Stimulated activated CD4-positive, alpha-beta T cell treated with anti-CD3 and anti-CD28 coated beads, TNF-alpha, amount 100 ng/mL, for 4 hours (primary cell): ENCODE data around the gene ZNF557.
A peak's percentile ranks its signal among the peaks of the same experiment; 100 is the strongest.
"Not testable (repeated sequence)": the region's sequence is repeated elsewhere in the genome, so short reads cannot be mapped to it uniquely, and the experiment has no call there.

Source experiments
- DNase-seq, 3 experiments: peaks; one replicate each; pipeline ENCODE4 v3.0.0-alpha.2; 2020; ENCODE audit warnings: low read depth in 3 of 3

The ZNF557 gene

DNA sequence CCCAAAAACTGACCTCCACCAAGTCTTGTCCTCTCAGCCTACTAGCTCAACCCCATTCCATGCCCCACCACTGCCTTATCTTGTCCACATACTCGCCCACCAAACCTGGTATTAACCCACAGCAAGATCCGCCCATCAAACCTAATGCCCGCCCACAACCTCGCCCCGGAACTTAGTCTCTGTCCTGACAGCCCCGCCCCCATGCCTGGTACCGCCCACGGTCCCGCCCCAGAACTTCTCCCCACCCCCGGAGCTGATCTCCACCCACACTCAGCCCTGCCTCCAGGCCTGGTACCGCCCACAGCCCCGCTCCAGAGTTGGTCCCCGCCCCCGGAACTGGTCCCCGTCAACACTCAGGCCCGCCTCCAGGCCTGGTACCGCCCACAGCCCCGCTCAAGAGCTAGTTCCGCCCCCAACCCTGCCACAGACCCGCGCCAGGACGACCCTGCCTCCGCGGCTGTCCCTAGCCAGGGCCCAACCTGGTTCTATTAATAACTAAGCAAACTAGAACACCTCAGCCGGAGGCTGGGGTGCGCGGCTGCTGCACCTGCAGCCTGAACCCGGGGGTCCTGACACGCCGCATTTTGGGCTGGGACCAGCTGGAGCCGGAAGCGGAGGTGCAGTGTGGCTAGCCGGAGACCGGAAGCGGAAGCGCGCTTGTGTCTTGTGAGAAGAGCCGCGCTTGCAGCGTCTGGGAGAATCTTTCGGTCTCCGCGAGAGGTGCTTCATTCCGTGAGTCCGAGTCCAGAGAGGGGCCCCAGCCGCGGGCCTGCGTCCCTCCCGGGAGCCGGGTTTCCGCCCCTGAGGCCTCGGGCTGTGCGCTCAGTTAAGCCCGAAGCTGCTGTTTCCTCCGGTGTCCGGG lies at the start of gene ZNF557:
Gene ZNF557, plus strand, starts transcription at position 662 of the 862 bp plus-strand sequence. CDS start 5,372 bp downstream, outside the sequence.
- DNase-seq: peak; percentile 98 to 99 (median 99)

DNA sequence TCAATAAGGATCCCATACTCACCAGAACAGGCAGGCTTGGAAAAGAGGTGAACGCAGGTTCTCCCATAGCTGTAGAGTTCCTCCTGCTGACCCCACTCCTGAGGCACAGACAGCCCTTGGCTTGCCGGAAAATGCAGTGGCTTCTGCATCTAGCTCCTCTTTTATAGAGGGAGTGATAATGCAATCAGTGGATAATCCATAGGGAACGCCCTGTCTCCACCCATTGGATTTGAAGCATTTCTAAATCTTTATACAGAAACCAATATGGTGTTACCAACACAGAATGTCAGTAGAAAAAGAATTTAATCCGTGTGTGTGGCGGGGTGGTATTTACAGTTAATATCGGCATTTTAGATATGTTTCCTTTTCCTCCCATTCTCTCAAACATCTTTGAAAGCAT lies 48.2 kb upstream of the ZNF557 start, which contains the start of gene MBD3L2B:
Gene MBD3L2B, minus strand, starts transcription at position 101 of the 400 bp plus-strand sequence. Its CDS starts 34 bp downstream, at position 67.
- DNase-seq: not testable (repeated sequence)

DNA sequence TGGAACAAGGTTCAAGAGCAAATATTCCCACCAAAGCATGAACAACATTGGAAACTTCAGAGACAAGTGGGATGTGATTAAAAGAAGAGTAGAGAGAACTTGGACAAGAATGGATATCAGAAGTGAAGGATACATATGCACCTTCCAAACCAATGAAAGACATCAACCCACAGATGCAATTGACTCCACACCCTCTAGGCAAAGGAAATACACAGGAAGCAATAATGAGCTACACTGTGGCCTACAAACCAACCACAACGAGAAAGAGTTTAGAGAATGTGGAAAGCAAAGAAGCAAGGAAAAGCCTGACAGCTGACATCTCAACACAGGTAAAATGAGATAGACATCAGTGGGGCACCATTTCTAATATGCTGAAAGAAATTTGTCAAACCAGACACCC lies 40.7 kb upstream of the ZNF557 start:
- DNase-seq: not testable (repeated sequence)

DNA sequence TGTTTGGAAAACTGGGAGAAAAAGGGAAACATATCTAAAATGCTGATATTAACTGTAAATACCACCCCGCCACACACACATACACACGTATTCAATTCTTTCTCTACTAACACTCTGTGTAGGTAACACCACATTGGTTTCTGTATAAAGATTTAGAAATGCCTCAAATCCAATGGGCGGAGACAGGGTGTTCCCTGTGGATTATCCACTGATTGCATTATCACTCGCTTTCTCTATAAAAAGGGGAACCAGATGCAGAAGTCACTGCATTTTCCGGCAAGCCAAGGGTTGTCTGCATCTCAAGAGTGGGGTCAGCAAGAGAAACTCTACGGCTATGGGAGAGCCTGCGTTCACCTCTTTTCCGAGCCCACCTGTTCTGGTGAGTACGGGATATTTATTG lies 39.2 kb upstream of the ZNF557 start, which contains the start of gene MBD3L5:
Gene MBD3L5, plus strand, starts transcription at position 301 of the 400 bp plus-strand sequence. Its CDS starts 34 bp downstream, at position 335.
- not testable (repeated sequence) for DNase-seq

DNA sequence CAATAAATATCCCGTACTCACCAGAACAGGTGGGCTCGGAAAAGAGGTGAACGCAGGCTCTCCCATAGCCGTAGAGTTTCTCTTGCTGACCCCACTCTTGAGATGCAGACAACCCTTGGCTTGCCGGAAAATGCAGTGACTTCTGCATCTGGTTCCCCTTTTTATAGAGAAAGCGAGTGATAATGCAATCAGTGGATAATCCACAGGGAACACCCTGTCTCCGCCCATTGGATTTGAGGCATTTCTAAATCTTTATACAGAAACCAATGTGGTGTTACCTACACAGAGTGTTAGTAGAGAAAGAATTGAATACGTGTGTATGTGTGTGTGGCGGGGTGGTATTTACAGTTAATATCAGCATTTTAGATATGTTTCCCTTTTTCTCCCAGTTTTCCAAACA lies 29.4 kb upstream of the ZNF557 start, which contains the start of gene MBD3L4:
Gene MBD3L4, minus strand, starts transcription at position 101 of the 400 bp plus-strand sequence. Its CDS starts 35 bp downstream, at position 66.
- not testable (repeated sequence) for DNase-seq

DNA sequence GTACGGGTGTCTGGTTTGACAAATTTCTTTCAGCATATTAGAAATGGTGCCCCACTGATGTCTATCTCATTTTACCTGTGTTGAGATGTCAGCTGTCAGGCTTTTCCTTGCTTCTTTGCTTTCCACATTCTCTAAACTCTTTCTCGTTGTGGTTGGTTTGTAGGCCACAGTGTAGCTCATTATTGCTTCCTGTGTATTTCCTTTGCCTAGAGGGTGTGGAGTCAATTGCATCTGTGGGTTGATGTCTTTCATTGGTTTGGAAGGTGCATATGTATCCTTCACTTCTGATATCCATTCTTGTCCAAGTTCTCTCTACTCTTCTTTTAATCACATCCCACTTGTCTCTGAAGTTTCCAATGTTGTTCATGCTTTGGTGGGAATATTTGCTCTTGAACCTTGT lies 27.9 kb upstream of the ZNF557 start:
- not testable (repeated sequence) for DNase-seq

DNA sequence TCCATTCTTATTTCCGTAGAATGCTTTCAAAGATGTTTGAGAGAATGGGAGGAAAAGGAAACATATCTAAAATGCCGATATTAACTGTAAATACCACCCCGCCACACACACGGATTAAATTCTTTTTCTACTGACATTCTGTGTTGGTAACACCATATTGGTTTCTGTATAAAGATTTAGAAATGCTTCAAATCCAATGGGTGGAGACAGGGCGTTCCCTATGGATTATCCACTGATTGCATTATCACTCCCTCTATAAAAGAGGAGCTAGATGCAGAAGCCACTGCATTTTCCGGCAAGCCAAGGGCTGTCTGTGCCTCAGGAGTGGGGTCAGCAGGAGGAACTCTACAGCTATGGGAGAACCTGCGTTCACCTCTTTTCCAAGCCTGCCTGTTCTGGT lies 20.5 kb upstream of the ZNF557 start, which contains the start of gene MBD3L2:
Gene MBD3L2, plus strand, starts transcription at position 301 of the 400 bp plus-strand sequence. Its CDS starts 53 bp downstream, at position 354.
- DNase-seq: not testable (repeated sequence)

DNA sequence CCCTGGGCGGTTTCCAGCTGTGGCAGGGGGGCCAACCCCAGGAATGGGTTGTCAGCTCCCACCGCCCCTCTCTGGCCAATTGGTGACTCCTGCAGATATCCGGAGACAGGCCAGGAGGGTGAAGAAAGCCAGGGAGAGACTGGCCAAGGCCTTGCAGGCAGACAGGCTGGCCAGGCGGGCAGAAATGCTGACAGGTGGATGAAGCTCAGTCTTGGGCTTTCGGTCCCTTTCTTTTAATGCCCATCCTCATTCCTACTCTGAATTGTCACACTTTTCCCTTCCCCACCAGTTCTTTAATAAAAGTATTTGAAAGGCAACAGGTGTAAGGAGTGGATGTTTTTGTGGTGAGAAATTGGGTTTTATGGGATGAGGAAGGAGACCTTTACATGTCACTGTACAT lies 18.1 kb upstream of the ZNF557 start:
- not testable (repeated sequence) for DNase-seq

DNA sequence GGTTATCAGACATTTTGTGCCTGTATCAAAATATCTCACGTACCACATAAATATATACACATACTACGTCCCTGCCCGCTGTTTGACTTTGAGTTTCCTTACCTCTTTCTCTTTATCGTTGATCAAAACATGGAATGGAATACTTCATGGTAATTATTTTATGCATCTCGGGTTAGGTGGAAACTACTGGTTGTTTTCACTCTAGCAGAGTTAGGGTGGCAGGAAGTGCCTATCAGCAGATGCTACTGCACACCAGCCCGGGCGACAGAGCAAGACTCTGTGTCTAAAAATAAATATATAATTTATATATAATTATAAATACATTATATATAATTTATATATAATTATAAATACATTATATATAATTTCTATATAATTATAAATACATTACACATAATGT lies 16.6 kb upstream of the ZNF557 start:
- not testable (repeated sequence) for DNase-seq

DNA sequence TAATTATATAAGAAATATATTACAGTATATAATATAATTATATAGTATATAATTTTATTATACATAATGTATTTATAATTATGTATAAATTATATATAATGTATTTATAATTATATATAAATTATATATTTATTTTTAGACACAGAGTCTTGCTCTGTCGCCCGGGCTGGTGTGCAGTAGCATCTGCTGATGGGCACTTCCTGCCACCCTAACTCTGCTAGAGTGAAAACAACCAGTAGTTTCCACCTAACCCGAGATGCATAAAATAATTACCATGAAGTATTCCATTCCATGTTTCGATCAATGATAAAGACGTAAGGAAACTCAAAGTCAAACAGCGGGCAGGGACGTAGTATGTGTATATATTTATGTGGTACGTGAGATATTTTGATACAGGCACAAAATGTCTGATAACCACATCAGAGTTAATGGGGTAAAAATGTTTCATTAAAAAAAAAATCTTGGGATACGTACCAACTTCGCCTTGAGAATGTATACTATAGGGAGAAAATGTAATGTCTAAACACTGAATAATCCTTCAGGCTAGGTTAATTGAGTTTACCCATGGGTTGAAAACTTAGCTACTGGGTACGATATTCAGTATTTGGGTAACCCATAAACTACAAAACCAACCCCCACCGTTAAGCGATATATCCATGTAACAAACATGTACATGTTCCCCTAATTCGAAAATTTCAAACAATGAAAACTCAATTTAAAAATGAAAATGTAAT lies 14.7 kb upstream of the ZNF557 start:
- not testable (repeated sequence) for DNase-seq

DNA sequence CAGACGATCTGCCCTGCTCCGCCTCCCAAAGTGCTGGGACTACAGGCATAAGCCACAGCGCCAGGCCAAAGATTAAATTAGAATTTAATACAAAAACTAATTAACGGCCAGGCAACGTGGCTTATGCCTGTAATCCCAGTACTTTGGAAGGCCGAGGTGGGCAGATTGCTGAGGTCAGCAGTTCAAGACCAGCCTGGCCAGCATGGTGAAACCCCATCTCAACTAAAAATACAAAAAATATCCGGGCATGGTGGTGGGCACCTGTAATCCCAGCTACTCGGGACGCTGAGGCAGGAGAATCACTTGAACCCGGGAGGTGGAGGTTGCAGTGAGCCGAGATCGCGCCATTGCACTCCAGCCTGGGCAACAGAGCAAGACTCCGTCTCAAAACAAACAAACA lies 13.8 kb upstream of the ZNF557 start:
- not testable (repeated sequence) for DNase-seq

DNA sequence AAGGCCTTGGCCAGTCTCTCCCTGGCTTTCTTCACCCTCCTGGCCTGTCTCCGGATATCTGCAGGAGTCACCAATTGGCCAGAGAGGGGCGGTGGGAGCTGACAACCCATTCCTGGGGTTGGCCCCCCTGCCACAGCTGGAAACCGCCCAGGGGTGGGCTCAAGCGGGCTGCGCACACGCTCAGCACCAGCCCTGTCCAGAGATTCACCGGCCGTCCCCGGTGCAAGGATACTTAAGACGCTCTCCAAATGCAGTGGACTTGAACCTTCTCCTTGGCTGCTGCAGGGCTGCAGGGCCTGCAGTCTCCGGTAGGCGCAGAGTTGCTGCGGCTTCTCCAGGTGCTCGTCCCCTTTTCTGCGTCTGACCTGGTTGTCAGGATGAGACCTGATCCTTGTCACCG lies 13.1 kb upstream of the ZNF557 start:
- not testable (repeated sequence) for DNase-seq

DNA sequence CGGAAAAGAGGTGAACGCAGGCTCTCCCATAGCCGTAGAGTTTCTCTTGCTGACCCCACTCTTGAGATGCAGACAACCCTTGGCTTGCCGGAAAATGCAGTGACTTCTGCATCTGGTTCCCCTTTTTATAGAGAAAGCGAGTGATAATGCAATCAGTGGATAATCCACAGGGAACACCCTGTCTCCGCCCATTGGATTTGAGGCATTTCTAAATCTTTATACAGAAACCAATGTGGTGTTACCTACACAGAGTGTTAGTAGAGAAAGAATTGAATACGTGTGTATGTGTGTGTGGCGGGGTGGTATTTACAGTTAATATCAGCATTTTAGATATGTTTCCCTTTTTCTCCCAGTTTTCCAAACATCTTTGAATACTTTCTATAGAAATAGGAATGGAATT lies 10.9 kb upstream of the ZNF557 start, which contains the start of gene MBD3L3:
Gene MBD3L3, minus strand, starts transcription at position 101 of the 400 bp plus-strand sequence. Its CDS starts 71 bp downstream, at position 30.
- not testable (repeated sequence) for DNase-seq

DNA sequence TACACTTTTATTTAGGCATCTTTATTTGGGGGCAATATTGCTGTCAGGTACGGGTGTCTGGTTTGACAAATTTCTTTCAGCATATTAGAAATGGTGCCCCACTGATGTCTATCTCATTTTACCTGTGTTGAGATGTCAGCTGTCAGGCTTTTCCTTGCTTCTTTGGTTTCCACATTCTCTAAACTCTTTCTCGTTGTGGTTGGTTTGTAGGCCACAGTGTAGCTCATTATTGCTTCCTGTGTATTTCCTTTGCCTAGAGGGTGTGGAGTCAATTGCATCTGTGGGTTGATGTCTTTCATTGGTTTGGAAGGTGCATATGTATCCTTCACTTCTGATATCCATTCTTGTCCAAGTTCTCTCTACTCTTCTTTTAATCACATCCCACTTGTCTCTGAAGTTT lies 9.5 kb upstream of the ZNF557 start:
- not testable (repeated sequence) for DNase-seq

DNA sequence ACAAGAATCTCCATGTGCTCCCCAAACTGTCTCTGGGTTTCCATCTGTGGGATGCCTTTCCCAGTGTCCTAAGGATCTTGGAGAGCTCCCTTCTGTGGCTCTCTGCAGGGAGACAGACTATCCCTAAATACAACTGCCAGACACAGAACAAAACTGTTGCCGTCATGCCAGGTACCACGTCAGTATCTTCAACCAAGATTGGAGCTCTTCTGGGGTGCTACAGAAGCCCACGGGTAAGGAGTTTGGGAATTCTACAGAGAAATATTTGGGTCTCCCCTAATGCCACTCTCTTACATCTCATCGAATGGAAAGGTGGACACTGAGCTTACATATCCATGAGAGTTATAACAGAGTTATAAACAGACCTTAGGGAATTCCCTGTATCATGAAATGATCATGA lies 6.2 kb upstream of the ZNF557 start:
- no peak for DNase-seq

DNA sequence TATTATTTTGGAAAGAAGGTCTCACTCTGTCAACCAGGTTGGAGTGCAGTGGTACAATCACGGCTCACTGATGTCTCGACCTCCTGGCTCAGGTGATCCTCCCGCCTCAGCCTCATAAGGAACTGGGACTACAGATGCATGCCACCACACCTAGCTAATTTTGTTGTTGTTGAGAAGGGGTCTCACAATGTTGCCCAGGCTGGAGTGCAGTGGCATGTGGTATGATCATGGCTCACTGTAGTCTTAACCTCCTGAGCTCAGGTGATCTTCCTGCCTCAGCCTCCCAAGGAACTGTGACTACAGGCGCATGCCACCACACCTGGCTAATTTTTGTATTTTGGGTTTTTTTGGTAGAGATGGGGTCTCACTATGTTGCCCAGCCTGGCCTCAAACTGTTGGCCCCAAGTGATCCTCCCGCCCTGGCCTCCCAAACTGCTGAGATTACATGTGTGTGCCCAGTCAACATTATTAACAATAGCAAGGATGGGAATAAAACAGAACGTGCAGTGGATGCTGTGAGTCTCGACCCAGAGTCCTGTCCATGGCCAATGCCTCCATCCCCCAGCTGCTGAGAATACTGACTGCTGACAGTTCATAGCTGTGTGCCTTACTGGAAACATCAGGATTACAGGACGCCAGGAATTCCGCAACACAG lies 5.6 kb upstream of the ZNF557 start:
- DNase-seq: no peak

DNA sequence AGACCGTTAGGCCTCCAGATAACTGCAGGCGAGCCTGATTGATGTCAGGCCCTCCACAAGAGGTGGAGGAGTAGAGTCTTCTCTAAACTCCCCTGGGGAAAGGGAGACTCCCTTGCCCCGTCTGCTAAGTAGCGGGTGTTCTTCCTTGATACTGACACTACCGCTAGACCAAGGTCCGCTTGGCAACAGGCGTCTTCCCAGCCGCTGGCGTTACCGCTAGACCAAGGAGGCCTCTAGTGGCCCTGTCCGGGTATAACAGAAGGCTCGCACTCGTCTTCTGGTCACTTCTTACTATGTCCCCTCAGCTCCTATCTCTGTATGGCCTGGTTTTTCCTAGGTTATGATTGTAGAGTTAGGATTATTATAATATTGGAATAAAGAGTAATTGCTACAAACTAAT lies 2.4 kb upstream of the ZNF557 start:
- DNase-seq: not testable (repeated sequence)

DNA sequence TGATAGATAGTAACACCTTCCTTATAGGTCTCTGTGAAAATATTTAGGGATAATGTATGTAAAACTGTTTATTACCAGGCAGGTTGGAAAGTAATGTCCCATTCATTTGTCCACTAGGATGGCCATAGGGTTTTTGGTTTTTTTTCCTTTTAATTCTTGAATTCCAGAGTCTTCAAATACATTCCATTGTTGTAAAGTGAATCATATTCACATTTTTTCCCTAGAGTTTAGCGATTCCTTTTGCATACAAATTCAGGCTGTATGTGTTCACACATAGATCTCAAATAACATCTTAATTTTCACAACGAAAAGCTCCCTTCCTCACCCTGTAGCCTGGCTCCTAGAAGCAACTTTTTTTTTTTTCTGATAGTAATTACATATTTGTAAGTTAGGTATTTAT lies 1.8 kb upstream of the ZNF557 start:
- DNase-seq: no peak

DNA sequence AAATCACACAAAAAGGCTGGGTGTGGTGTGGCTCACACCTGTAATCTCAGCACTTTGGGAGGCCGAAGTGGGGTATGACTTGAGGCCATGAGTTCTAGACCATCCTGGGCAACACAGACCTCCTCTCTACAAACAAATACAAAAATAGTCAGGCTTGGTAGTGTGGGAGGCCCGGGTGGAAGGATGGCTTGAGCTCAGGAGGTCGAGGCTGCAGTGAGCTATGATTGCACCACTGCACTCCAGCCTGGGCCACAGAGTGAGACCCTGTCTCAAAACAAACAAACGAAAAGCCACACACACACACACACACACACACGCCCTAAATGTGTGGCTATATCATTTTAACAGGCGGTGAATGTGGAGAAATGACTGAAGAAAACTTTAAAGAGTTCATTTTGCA lies 904 bp upstream of the ZNF557 start:
- no peak for DNase-seq

DNA sequence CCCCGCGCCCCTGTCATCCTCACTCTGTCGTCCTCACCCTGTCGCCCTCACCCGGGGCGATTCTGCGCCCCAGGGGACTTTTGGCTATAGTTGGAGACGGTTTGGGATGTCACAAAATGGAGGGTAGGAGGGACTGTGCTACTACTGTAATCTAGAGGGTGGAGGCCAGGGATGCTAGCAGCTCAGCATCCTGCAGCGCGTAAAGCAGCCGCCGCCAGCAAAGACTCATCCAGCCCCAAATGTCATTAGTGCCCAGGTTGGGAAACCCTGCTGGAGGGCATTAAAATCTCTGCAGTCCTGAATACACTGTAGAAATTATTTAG lies 362 bp downstream of the ZNF557 start:
- DNase-seq: no peak

DNA sequence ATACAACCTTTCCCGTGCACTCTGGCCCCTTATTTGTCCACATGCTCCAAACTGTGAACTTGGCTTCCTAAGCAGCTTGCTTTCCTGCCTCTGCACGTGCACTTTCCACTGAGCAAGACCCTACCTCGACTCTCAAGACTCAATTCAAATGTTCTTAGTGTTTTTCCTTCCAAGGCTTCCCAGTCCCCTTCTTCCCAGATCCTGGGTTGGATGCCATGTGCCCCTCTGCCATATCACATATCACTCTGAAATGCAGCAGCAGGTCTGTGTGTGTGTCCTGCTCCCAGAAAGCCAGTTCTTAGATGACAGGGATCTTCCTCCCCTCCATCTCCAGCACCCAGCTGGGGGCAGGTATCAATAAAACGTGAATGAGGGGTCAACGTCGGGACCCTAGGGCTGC lies 3.0 kb downstream of the ZNF557 start:
- no peak for DNase-seq
